NCI-H128 (cell line): ENCODE results near the gene SMIM27.
"Not testable (repeated sequence)": the region's sequence is repeated elsewhere in the genome, so short reads cannot be mapped to it uniquely, and the experiment has no call there.

Source experiments
- DNase-seq: peaks from one replicate; lab custom pipeline; 2025; ENCODE audit not compliant: unreplicated experiment; lab: John Stamatoyannopoulos, UW

The SMIM27 gene

GRCh38 chr9:32552172-32552872, at the start of gene SMIM27, which contains the start of gene TOPORS:
TSS of gene SMIM27 (plus strand) at chr9:32552327. CDS start at chr9:32552435, 108 bp downstream.
TSS of gene TOPORS (minus strand) at chr9:32552586. CDS start at chr9:32552436, 150 bp downstream.
- peak; percentile 83 for DNase-seq

- DNase-seq, result no peak
Measured at GRCh38 chr9:32502464-32502863, 49.7 kb upstream of the SMIM27 start.

GRCh38 chr9:32503008-32503407, 49.1 kb upstream of the SMIM27 start:
- no peak for DNase-seq

GRCh38 chr9:32508728-32509127, 43.4 kb upstream of the SMIM27 start:
- DNase-seq, result no peak

- DNase-seq, result no peak
Measured at GRCh38 chr9:32516241-32516640, 35.9 kb upstream of the SMIM27 start.

GRCh38 chr9:32518276-32518675, 33.9 kb upstream of the SMIM27 start:
- DNase-seq, result no peak

GRCh38 chr9:32523910-32524309, 28.2 kb upstream of the SMIM27 start:
- no peak for DNase-seq

- not testable (repeated sequence) for DNase-seq
Measured at GRCh38 chr9:32524558-32524891, 27.6 kb upstream of the SMIM27 start.

GRCh38 chr9:32524892-32525708, 27.0 kb upstream of the SMIM27 start:
- no peak for DNase-seq

GRCh38 chr9:32525709-32526030, 26.5 kb upstream of the SMIM27 start:
- DNase-seq, result no peak

GRCh38 chr9:32526041-32526706, 26.0 kb upstream of the SMIM27 start, which contains the start of gene RIGI:
TSS of gene RIGI (minus strand) at chr9:32526196. CDS start at chr9:32526166, 30 bp downstream.
- peak; percentile 77 for DNase-seq

GRCh38 chr9:32526707-32527048, 25.4 kb upstream of the SMIM27 start:
- no peak for DNase-seq

GRCh38 chr9:32533336-32533735, 18.8 kb upstream of the SMIM27 start:
- DNase-seq, result no peak

GRCh38 chr9:32533816-32534215, 18.3 kb upstream of the SMIM27 start:
- no peak for DNase-seq

GRCh38 chr9:32543047-32543446, 9.1 kb upstream of the SMIM27 start:
- no peak for DNase-seq

- no peak for DNase-seq
Measured at GRCh38 chr9:32545884-32546283, 6.2 kb upstream of the SMIM27 start.

GRCh38 chr9:32548213-32548612, 3.9 kb upstream of the SMIM27 start:
- not testable (repeated sequence) for DNase-seq

GRCh38 chr9:32550150-32550561, 2.0 kb upstream of the SMIM27 start:
- DNase-seq, result no peak

- peak; percentile 89 for DNase-seq
Measured at GRCh38 chr9:32550562-32551275, 1.4 kb upstream of the SMIM27 start.

GRCh38 chr9:32551276-32552051, 663 bp upstream of the SMIM27 start:
- DNase-seq, result no peak

- no peak for DNase-seq
Measured at GRCh38 chr9:32554107-32554506, 2.0 kb downstream of the SMIM27 start.
